Stimulated activated CD8-positive, alpha-beta memory T cell treated with anti-CD3 and anti-CD28 coated beads, Interleukin-7, amount 100 ng/mL, for 1 hour (primary cell): Measurements from ENCODE around the gene OR52H1.

Experiments
- DNase-seq, 2 donors: peaks; one replicate each; pipeline ENCODE4 v3.0.0-alpha.2; 2020; ENCODE audit warnings: low read depth in 2 of 2

OR52H1 gene

GRCh38 chr11:5531053-5531831 lies 17.1 kb downstream of the OR52H1 start:
- no peak for DNase-seq

GRCh38 chr11:5528495-5528894 lies 19.8 kb downstream of the OR52H1 start:
- DNase-seq = no peak

GRCh38 chr11:5527716-5528115 lies 20.6 kb downstream of the OR52H1 start:
- DNase-seq = no peak

- no peak for DNase-seq
Observed at GRCh38 chr11:5524756-5525155, 23.6 kb downstream of the OR52H1 start.

GRCh38 chr11:5522308-5522707 lies 26.0 kb downstream of the OR52H1 start:
- DNase-seq = no peak

GRCh38 chr11:5521540-5521939 lies 26.8 kb downstream of the OR52H1 start:
- no peak for DNase-seq

- no peak for DNase-seq
Observed at GRCh38 chr11:5516599-5516998, 31.7 kb downstream of the OR52H1 start, which contains the start of gene UBQLNL. Gene UBQLNL, minus strand, starts transcription at chr11:5516699. Its CDS starts 258 bp downstream, at chr11:5516441.

- DNase-seq = no peak
Observed at GRCh38 chr11:5514841-5515240, 33.5 kb downstream of the OR52H1 start.

GRCh38 chr11:5509803-5510202 lies 38.5 kb downstream of the OR52H1 start, which contains the start of gene UBQLN3:
Gene UBQLN3, minus strand, starts transcription at chr11:5509957. Its CDS starts 399 bp downstream, at chr11:5509558.
- no peak for DNase-seq

- DNase-seq = no peak
Observed at GRCh38 chr11:5508605-5509004, 39.7 kb downstream of the OR52H1 start.

GRCh38 chr11:5507933-5508305 lies 40.4 kb downstream of the OR52H1 start:
- DNase-seq = no peak

GRCh38 chr11:5507177-5507932 lies 41.0 kb downstream of the OR52H1 start:
- DNase-seq = no peak

GRCh38 chr11:5505363-5506048 lies 42.8 kb downstream of the OR52H1 start:
- no peak for DNase-seq

- no peak for DNase-seq
Observed at GRCh38 chr11:5504403-5504921, 43.9 kb downstream of the OR52H1 start.

- no peak for DNase-seq
Observed at GRCh38 chr11:5500393-5500801, 47.9 kb downstream of the OR52H1 start.

GRCh38 chr11:5499671-5500070 lies 48.7 kb downstream of the OR52H1 start:
- no peak for DNase-seq
